WTC11 (cell line): ENCODE measurements around the gene CLDN22. TPM values are rescaled to one million over a fixed set of nuclear protein-coding genes. Genes with fewer than 3 reads are reported as not detected.

Source experiments
- ATAC-seq: fragments of 200-7000 bp; cut with Tn5 transposase; 2 replicates; pipeline ENCODE4 v1.10.0; 2021; ENCODE audit warnings: mild to moderate bottlenecking, moderate library complexity
- CTCF ChIA-PET: fragments of 300-600 bp; sonication (Branson Sonifier 250); formaldehyde crosslinking; loops from one replicate; lab custom pipeline; 2021; ENCODE audit warnings: antibody characterized with exemption; lab: Charles Lee
- POLR2A ChIA-PET: fragments of 350-600 bp; sonication (Branson Sonifier 250); formaldehyde crosslinking; loops from one replicate; lab custom pipeline; 2021; ENCODE audit warnings: antibody characterized with exemption; lab: Charles Lee
- DNase-seq: peaks from one replicate; pipeline ENCODE4 v3.0.0; 2021; ENCODE audit warnings: low spot score
- H3K27ac Mint-ChIP-seq: 2 replicates; pipeline ENCODE4 v1.8.0; 2021; ENCODE audit warnings: mixed read lengths
- H3K27me3 Mint-ChIP-seq: 2 replicates; pipeline ENCODE4 v1.8.0; 2021; ENCODE audit warnings: low read depth, mild to moderate bottlenecking, moderate library complexity, mixed read lengths
- H3K36me3 Mint-ChIP-seq: 2 replicates; pipeline ENCODE4 v1.8.0; 2021; ENCODE audit warnings: mixed read lengths
- H3K4me1 Mint-ChIP-seq: 2 replicates; pipeline ENCODE4 v1.8.0; 2022; ENCODE audit warnings: mixed read lengths
- H3K4me3 Mint-ChIP-seq: 2 replicates; pipeline ENCODE4 v1.8.0; 2021; ENCODE audit warnings: mild to moderate bottlenecking, moderate library complexity, mixed read lengths
- H3K9me3 Mint-ChIP-seq: 2 replicates; pipeline ENCODE4 v1.8.0; 2021; ENCODE audit warnings: mixed read lengths
- CBFB ChIP-seq: sonication (generic); formaldehyde crosslinking; IDR thresholded peaks from 2 replicates; pipeline ENCODE4 v1.8.1; 2022; ENCODE audit warnings: mild to moderate bottlenecking, low read depth, missing genetic modification reagents
- CREB1 ChIP-seq: sonication (generic); formaldehyde crosslinking; IDR thresholded peaks from 2 replicates; pipeline ENCODE4 v1.8.0; 2023; ENCODE audit warnings: mild to moderate bottlenecking, missing genetic modification reagents
- ELF4 ChIP-seq: sonication (generic); formaldehyde crosslinking; IDR thresholded peaks from 2 replicates; pipeline ENCODE4 v1.8.1; 2022; ENCODE audit warnings: low read depth, mild to moderate bottlenecking, moderate library complexity, missing genetic modification reagents
- GTF2I ChIP-seq: fragments of 250-450 bp; sonication (Bioruptor Pico); conservative IDR thresholded peaks from 2 replicates; pipeline ENCODE4 v1.4.0; 2021; ENCODE audit warnings: mild to moderate bottlenecking
- JAZF1 ChIP-seq: fragments of 250-450 bp; sonication (Bioruptor Pico); IDR thresholded peaks from 2 replicates; pipeline ENCODE4 v1.9.0; 2021; ENCODE audit warnings: moderate library complexity, mild to moderate bottlenecking, inconsistent platforms
- JUN ChIP-seq: sonication (generic); formaldehyde crosslinking; IDR thresholded peaks from 2 replicates; pipeline ENCODE4 v1.8.0; 2023; ENCODE audit warnings: mild to moderate bottlenecking, missing genetic modification reagents
- PRRX2 ChIP-seq: fragments of 250-450 bp; sonication (Bioruptor Pico); IDR thresholded peaks from 2 replicates; pipeline ENCODE4 v1.8.0; 2021; ENCODE audit warnings: mild to moderate bottlenecking
- SOX15 ChIP-seq: fragments of 250-450 bp; sonication (Bioruptor Pico); IDR thresholded peaks from 2 replicates; pipeline ENCODE4 v1.9.0; 2021; ENCODE audit warnings: mild to moderate bottlenecking
- TCF7 ChIP-seq: sonication (generic); formaldehyde crosslinking; IDR thresholded peaks from 2 replicates; pipeline ENCODE4 v1.8.0; 2022; ENCODE audit warnings: mild to moderate bottlenecking, low read depth, missing genetic modification reagents, moderate library complexity
- ZNF121 ChIP-seq: sonication (generic); formaldehyde crosslinking; IDR thresholded peaks from 2 replicates; pipeline ENCODE4 v1.8.0; 2023; ENCODE audit warnings: missing genetic modification reagents
- ZNF219 ChIP-seq: sonication (generic); formaldehyde crosslinking; IDR thresholded peaks from 2 replicates; pipeline ENCODE4 v1.8.0; 2023; ENCODE audit warnings: missing genetic modification reagents, mild to moderate bottlenecking, borderline replicate concordance
- total RNA-seq: library from RNA; stranded (reverse); gene quantifications from 3 replicates; pipeline ENCODE4 v1.2.3, GENCODE V29; 2021
- TF ChIP-seq, protein P1 (sequence below): sonication (generic); formaldehyde crosslinking; IDR thresholded peaks from 2 replicates; pipeline ENCODE4 v1.8.0; 2022; ENCODE audit warnings: mild to moderate bottlenecking, missing genetic modification reagents
- TF ChIP-seq, protein P2 (sequence below): sonication (generic); formaldehyde crosslinking; IDR thresholded peaks from 2 replicates; pipeline ENCODE4 v1.8.1; 2022; ENCODE audit warnings: low read depth, mild to moderate bottlenecking, moderate library complexity, missing genetic modification reagents, borderline replicate concordance
- TF ChIP-seq, protein P3 (sequence below): fragments of 250-450 bp; sonication (Bioruptor Pico); IDR thresholded peaks from 2 replicates; pipeline ENCODE4 v1.9.0; 2021; ENCODE audit warnings: mild to moderate bottlenecking
- TF ChIP-seq, protein P4 (sequence below): fragments of 250-450 bp; sonication (Bioruptor Pico); IDR thresholded peaks from 2 replicates; pipeline ENCODE4 v1.8.0; 2021; ENCODE audit warnings: mild to moderate bottlenecking
- TF ChIP-seq, protein P5 (sequence below): fragments of 250-450 bp; sonication (Bioruptor Pico); conservative IDR thresholded peaks from 2 replicates; pipeline ENCODE4 v1.9.0; 2021; ENCODE audit warnings: mild to moderate bottlenecking
- TF ChIP-seq, protein P6 (sequence below): sonication (generic); formaldehyde crosslinking; IDR thresholded peaks from 2 replicates; pipeline ENCODE4 v1.8.1; 2023; ENCODE audit warnings: mild to moderate bottlenecking, missing genetic modification reagents
- TF ChIP-seq, protein P7 (sequence below): fragments of 200-600 bp; IDR thresholded peaks from 2 replicates; pipeline ENCODE4 v1.8.0; 2022; ENCODE audit warnings: antibody characterized with exemption
- TF ChIP-seq, protein P8 (sequence below): sonication (generic); formaldehyde crosslinking; IDR thresholded peaks from 2 replicates; pipeline ENCODE4 v1.8.0; 2022; ENCODE audit warnings: mild to moderate bottlenecking, missing genetic modification reagents
- TF ChIP-seq, protein P9 (sequence below): sonication (generic); formaldehyde crosslinking; conservative IDR thresholded peaks from 2 replicates; pipeline ENCODE4 v1.8.1; 2022; ENCODE audit warnings: mild to moderate bottlenecking, missing genetic modification reagents
- TF ChIP-seq, protein P10 (sequence below): sonication (generic); formaldehyde crosslinking; IDR thresholded peaks from 2 replicates; pipeline ENCODE4 v1.8.1; 2022; ENCODE audit warnings: mild to moderate bottlenecking, missing genetic modification reagents, moderate library complexity, borderline replicate concordance

Gene CLDN22
- total RNA-seq, 1 experiment from 2014 or later = not detected

DNA sequence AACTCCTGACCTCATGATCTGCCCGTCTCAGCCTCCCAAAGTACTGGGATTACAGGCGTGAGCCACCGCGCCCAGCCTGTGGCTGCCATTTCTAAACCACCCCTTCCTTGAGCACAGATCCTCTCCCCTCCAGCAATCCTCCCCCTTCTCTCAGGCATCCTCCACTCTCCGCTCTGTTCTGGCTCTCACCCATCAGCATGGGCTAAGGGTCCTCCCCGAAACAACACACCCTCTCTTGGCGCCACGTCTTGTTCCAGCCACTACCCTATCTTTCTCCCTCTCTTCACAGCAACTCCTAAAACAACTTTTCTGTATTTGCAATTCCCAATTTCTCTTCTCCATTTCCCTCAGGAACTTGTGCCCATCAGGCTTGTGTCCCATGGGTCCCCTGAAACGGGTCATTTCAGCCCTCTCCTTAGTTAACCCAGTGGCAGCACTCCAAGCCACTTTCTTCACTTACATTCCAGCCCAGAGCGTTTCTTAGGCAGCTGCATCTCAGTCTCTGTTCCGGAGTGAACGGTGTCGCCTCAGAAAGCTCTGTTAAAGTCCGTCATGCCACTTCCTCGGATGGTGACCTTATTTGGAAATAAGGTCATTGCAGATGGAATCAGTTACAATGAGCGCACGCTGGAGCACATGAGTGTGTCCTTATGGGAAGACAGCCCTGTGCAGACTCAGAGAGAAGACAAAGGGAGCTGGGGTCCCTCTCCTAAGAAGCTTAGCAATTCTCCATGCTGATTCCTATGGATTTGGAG, 30.4 kb upstream of the CLDN22 start (continued):
- TF ChIP-seq CBFB = no peak
- no peak for TF ChIP-seq ZNF121
- TF ChIP-seq, protein P1, sequence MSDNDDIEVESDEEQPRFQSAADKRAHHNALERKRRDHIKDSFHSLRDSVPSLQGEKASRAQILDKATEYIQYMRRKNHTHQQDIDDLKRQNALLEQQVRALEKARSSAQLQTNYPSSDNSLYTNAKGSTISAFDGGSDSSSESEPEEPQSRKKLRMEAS (CRISPR knock-in tag) = no peak
- TF ChIP-seq, protein P2, sequence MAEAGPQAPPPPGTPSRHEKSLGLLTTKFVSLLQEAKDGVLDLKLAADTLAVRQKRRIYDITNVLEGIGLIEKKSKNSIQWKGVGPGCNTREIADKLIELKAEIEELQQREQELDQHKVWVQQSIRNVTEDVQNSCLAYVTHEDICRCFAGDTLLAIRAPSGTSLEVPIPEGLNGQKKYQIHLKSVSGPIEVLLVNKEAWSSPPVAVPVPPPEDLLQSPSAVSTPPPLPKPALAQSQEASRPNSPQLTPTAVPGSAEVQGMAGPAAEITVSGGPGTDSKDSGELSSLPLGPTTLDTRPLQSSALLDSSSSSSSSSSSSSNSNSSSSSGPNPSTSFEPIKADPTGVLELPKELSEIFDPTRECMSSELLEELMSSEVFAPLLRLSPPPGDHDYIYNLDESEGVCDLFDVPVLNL (CRISPR knock-in tag) = no peak
- TF ChIP-seq, protein P3, sequence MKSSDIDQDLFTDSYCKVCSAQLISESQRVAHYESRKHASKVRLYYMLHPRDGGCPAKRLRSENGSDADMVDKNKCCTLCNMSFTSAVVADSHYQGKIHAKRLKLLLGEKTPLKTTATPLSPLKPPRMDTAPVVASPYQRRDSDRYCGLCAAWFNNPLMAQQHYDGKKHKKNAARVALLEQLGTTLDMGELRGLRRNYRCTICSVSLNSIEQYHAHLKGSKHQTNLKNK (CRISPR knock-in tag) = no peak
- TF ChIP-seq, protein P4, sequence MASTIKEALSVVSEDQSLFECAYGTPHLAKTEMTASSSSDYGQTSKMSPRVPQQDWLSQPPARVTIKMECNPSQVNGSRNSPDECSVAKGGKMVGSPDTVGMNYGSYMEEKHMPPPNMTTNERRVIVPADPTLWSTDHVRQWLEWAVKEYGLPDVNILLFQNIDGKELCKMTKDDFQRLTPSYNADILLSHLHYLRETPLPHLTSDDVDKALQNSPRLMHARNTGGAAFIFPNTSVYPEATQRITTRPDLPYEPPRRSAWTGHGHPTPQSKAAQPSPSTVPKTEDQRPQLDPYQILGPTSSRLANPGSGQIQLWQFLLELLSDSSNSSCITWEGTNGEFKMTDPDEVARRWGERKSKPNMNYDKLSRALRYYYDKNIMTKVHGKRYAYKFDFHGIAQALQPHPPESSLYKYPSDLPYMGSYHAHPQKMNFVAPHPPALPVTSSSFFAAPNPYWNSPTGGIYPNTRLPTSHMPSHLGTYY (CRISPR knock-in tag) = no peak
- TF ChIP-seq, protein P5, sequence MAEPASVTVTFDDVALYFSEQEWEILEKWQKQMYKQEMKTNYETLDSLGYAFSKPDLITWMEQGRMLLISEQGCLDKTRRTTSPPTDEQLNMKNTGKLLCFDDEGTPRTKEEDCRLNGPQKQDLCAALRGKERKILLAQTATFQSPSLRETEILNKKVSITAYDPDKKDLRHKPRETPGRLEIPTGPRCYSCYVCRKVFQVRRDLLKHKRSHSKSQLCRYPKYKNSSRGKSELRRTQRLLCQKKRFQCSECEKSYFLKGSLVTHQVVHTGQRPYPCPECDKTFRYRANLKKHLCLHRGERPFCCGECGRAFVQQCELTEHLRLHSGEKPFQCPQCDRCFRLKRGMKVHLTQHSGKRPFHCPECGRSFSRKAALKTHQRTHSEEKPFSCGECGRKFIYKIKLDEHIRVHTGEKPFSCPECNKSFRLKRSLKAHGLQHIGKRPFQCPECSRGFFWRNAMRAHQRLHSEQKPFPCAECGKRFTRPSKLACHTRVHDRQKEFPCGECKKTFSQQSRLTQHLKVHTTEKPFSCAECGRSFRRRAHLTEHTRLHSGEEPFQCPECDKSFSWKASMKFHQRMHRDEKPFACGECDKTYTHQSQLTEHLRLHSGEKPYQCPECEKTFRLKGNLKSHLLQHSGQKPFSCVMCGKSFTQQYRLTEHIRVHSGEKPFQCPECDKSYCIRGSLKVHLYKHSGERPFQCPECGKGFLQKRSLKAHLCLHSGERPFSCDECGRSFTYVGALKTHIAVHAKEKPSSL (CRISPR knock-in tag) = no peak
- TF ChIP-seq PRRX2 (CRISPR knock-in tag) = no peak
- no peak for TF ChIP-seq ELF4 (CRISPR knock-in tag)
- no peak for TF ChIP-seq TCF7
- TF ChIP-seq, protein P6, sequence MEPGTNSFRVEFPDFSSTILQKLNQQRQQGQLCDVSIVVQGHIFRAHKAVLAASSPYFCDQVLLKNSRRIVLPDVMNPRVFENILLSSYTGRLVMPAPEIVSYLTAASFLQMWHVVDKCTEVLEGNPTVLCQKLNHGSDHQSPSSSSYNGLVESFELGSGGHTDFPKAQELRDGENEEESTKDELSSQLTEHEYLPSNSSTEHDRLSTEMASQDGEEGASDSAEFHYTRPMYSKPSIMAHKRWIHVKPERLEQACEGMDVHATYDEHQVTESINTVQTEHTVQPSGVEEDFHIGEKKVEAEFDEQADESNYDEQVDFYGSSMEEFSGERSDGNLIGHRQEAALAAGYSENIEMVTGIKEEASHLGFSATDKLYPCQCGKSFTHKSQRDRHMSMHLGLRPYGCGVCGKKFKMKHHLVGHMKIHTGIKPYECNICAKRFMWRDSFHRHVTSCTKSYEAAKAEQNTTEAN (CRISPR knock-in tag) = no peak
- no peak for TF ChIP-seq GTF2I (CRISPR knock-in tag)

DNA sequence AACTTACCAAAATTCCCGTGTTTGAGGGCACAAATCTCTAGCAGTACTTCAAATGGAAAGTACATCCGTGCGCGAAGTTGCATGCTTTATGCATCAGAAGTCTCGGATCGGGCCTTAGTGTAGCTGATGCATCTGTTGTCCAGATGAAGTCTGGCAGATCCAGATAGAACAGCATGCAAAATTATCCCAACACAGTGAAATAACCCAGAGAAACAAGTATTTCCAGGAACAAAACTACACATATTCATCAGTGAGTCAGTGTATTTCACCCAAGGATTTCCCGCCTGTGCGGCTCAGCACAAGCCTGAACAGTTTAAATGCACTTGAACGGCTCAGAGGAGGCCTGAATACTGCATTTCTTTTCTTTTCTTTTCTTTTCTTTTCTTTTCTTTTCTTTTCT, 29.6 kb upstream of the CLDN22 start:
- POLR2A ChIA-PET = no interaction called here
- Mint-ChIP-seq H3K27me3 (no peaks in the 10 kb centered on the region), H3K9me3 (no peaks in the 10 kb centered on the region), H3K27ac (no peak overlapping the region), H3K4me1 (no peaks in the 10 kb centered on the region), H3K36me3 (no peaks in the 10 kb centered on the region), H3K4me3 (no peak overlapping the region)
- ATAC-seq = no peak
- no peak for DNase-seq
- CTCF ChIA-PET = no interaction called here
- TF ChIP-seq SOX15 (CRISPR knock-in tag) (no peak), ZNF121 (no peak), JUN (no peak), CREB1 (CRISPR knock-in tag) (no peak), JAZF1 (no peak), GTF2I (CRISPR knock-in tag) (no peak), ZNF219 (CRISPR knock-in tag) (no peak)
- TF ChIP-seq, protein P7, sequence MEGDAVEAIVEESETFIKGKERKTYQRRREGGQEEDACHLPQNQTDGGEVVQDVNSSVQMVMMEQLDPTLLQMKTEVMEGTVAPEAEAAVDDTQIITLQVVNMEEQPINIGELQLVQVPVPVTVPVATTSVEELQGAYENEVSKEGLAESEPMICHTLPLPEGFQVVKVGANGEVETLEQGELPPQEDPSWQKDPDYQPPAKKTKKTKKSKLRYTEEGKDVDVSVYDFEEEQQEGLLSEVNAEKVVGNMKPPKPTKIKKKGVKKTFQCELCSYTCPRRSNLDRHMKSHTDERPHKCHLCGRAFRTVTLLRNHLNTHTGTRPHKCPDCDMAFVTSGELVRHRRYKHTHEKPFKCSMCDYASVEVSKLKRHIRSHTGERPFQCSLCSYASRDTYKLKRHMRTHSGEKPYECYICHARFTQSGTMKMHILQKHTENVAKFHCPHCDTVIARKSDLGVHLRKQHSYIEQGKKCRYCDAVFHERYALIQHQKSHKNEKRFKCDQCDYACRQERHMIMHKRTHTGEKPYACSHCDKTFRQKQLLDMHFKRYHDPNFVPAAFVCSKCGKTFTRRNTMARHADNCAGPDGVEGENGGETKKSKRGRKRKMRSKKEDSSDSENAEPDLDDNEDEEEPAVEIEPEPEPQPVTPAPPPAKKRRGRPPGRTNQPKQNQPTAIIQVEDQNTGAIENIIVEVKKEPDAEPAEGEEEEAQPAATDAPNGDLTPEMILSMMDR = no peak
- TF ChIP-seq, protein P8, sequence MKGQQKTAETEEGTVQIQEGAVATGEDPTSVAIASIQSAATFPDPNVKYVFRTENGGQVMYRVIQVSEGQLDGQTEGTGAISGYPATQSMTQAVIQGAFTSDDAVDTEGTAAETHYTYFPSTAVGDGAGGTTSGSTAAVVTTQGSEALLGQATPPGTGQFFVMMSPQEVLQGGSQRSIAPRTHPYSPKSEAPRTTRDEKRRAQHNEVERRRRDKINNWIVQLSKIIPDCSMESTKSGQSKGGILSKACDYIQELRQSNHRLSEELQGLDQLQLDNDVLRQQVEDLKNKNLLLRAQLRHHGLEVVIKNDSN (CRISPR knock-in tag) = no peak
- TF ChIP-seq, protein P6 (CRISPR knock-in tag) = no peak
- TF ChIP-seq, protein P9, sequence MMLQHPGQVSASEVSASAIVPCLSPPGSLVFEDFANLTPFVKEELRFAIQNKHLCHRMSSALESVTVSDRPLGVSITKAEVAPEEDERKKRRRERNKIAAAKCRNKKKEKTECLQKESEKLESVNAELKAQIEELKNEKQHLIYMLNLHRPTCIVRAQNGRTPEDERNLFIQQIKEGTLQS (CRISPR knock-in tag) = no peak
- TF ChIP-seq, protein P10, sequence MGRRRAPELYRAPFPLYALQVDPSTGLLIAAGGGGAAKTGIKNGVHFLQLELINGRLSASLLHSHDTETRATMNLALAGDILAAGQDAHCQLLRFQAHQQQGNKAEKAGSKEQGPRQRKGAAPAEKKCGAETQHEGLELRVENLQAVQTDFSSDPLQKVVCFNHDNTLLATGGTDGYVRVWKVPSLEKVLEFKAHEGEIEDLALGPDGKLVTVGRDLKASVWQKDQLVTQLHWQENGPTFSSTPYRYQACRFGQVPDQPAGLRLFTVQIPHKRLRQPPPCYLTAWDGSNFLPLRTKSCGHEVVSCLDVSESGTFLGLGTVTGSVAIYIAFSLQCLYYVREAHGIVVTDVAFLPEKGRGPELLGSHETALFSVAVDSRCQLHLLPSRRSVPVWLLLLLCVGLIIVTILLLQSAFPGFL (CRISPR knock-in tag) = no peak
